GM21526 (cell line): ENCODE results near the gene GORASP2.

Experiments
- ATAC-seq: cut with Tn5 transposase; IDR thresholded peaks from one replicate; pipeline ENCODE4 v1.9.1; 2021; ENCODE audit warnings: moderate library complexity; ENCODE audit not compliant: unreplicated experiment, low FRiP score

Gene GORASP2

DNA sequence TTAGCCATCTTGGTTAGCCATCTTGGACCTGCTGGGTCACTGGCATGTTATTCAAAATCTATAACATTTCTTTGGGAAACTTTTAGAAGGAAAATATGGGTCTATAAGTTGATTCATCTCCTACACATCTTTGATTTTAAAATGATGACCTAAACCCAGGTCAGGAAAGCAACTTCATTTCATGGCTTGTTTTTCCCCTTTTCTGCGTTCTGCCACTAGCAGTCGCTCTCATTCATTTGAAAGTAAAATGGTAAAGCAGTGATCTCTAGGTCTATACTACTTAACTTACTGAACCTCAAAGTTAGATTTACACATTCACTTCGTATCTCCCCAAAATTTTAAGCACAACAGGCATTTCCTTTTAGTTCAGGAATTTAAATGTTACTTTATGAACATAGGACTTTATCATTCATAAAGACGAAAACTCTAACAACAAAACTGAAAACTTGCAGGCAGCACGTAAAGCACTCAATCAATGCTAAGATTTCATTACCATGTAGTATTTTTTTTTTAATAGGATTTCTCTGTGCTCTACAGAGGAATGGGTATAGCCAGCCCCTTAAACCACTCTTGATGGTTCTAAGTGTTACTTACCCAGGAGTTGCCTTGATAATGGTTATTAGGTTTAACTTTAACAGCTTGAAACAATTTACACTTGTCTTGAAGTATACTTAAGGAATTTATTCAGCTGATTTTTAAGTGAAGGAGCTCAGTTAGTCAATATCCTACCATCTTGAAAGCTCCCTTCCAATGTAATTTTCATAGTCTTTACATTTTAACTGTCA is 62.5 kb downstream of the GORASP2 start:
- ATAC-seq: no peak

DNA sequence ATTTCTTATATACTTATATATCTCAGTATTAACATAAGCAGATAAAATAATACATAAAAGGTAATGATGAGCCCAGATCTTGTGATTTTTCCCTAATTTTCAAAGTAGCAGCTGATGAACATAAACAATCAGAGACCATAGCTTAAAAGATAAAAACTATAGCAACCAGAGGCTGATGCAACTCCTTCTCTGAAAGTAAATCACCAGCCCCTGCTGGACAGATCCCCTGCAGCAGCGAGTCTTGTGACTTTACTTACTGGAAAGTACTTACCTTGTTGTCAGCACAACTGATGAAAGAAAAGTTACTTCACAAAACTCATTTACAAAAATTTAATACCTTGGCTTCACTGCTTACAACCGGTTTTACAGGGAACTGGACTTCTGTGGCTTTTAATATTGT is 67.3 kb downstream of the GORASP2 start:
- ATAC-seq: no peak

DNA sequence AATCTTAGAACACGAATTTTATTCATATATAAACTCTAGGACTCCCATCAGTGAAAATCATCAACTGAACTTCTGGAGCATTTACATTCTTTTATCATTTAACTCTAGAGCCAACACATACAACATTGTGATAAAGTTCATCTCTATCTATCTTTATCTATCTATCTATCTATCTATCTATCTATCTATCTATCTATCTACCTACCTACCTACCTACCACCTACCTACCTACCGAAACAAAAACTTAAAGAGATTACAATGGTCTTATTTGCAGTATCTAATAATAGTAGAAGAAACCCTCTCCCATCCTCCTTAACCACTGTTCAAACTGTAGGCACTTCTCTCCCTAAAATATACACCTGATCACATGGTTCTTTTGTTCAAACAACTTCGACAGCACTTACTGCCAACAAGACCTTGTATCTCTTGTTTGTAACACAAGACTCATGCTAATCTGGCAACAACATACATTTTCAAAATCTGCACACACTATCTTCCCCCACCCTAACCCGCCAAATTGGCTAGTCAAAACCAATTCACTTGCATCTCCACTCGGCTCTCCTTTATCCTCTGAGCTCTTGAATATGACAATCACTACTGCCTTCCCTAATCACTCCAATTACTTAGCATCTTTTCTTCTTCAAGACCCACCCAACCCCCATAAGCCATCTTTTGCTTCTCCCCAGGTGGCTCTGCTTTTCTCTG is 69.0 kb downstream of the GORASP2 start:
- ATAC-seq: no peak

DNA sequence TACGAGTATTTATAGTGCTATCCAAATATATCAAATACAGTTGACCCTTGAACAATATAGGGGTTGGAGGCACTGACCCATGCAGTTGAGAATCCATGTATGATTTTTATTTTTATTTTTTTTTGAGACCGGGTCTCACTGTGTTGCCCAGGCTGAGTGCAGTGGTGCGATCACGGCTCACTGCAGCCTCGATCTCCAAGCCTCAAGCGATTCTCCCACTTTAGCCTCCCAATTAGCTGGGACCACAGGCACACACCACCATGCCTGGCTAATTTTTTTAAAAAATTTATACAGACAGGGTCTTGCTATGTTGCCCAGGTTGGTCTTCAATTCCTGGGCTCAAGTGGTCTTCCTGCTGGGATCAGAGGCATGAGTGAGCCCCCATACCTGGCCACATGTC is 70.6 kb downstream of the GORASP2 start:
- ATAC-seq: no peak

GRCh38 chr2:171004363-171004762 is 75.3 kb downstream of the GORASP2 start:
- no peak for ATAC-seq

- no peak for ATAC-seq
These were observed 75.8 kb downstream of the GORASP2 start for GRCh38 chr2:171004833-171005232.

DNA sequence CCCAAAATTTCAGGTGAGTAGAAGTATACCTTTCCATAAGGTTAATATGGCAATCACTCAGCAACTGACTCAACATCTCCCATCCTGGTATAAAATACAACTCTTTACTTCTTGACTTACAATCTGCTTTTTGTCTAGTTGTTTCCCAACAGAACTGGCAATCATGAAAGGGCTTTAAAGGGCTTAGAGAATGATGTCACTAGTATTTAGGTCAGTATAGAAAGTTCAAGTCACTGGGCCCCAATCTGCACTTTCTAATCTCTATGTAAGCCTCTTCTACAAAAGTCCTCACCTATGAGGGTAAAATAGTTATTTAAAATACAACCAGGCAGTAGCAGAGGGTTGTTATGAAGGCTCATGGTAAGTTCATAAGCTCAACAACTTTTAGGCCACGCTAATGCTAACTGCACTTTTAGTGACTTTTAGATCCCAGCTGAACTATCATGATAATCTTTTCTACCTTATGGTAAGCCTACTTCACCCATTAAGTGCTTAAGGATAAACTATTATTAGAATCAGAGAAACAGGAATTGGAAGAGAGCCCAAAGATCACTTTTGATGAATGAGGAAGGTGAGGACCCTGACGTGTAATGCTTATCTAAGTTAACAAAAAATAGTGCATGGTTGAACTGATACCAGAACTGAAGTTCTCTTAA is 79.6 kb downstream of the GORASP2 start:
- no peak for ATAC-seq

DNA sequence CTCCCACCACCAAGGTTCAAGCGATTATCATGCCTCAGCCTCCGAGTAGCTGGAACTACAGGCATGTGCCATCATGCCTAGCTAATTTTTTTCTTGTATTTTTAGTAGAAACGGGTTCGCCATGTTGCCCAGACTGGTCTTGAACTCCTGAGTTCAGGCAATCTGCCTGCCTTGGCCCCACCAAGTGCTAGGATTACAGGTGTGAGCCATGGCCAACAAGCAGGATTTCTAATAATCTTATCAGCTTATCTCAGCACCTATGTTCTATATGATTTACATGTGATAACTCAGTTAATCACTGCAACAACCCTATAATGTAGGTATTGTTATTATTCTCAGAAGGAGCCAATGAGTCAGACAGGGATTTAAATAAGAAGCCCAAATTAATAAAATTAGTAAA is 80.3 kb downstream of the GORASP2 start:
- ATAC-seq: no peak

DNA sequence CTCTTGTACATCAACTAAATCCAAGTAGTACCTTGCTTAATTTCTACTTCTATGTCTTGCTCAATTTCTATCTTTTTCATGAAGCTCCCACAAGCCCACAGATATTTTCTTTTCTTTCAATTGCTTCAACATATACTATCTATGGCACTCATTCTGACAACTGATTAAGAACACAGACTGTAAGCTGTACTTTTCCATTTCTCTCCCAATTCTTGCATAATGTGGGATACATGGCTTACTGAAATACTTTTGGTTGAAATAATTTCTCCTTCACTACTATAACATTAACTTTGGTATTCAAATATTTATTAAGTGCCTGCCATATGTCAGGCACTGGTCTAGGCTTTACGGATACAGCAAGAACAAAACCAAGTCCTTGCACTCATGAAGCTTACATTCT is 84.8 kb downstream of the GORASP2 start:
- no peak for ATAC-seq

DNA sequence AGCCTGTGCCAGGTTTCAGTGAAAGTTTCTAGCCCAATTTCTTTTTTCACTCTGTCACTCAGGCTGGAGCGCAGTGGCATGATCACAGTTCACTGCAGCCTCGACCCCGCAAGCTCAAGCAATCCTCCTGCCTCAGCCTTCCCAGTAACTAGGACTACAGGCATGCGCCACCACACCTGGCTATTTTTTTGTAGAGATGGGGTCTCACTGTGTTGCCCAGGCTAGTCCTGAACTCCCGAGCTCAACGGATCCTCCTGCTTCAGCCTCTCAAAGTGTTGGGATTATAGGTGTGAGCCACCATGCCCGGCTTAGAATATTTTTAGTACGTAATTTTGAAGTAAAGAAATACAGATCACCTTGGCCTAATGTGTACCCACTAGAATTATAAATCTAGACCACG is 87.1 kb downstream of the GORASP2 start:
- no peak for ATAC-seq
